MM.1S (cell line): ENCODE data around the gene MZT2A.
"Not testable (repeated sequence)": the region's sequence is repeated elsewhere in the genome, so short reads cannot be mapped to it uniquely, and the experiment has no call there.

ENCODE experiments used
- EZH2 ChIP-seq: fragments of 300-600 bp; sonication (generic); optimal IDR thresholded peaks from 2 replicates; pipeline ENCODE3; 2017; ENCODE audit warnings: low read depth, mild to moderate bottlenecking, antibody characterized with exemption, low read length, mixed read lengths
- EZH2phosphoT487 ChIP-seq: fragments of 300-600 bp; sonication (generic); IDR thresholded peaks from 2 replicates; pipeline ENCODE4 v1.6.1; 2018; ENCODE audit warnings: antibody characterized with exemption, low read length
- TF ChIP-seq, protein P1 (sequence below): fragments of 300-600 bp; sonication (generic); IDR thresholded peaks from 2 replicates; pipeline ENCODE4 v1.5.1; 2016; ENCODE audit warnings: antibody characterized with exemption, low read length, mixed read lengths

GRCh38 chr2:131528981-131529863, 37.0 kb upstream of the MZT2A start:
- not testable (repeated sequence) for TF ChIP-seq EZH2, EZH2phosphoT487
- TF ChIP-seq, protein P1, sequence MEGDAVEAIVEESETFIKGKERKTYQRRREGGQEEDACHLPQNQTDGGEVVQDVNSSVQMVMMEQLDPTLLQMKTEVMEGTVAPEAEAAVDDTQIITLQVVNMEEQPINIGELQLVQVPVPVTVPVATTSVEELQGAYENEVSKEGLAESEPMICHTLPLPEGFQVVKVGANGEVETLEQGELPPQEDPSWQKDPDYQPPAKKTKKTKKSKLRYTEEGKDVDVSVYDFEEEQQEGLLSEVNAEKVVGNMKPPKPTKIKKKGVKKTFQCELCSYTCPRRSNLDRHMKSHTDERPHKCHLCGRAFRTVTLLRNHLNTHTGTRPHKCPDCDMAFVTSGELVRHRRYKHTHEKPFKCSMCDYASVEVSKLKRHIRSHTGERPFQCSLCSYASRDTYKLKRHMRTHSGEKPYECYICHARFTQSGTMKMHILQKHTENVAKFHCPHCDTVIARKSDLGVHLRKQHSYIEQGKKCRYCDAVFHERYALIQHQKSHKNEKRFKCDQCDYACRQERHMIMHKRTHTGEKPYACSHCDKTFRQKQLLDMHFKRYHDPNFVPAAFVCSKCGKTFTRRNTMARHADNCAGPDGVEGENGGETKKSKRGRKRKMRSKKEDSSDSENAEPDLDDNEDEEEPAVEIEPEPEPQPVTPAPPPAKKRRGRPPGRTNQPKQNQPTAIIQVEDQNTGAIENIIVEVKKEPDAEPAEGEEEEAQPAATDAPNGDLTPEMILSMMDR, result not testable (repeated sequence)
